SU-DHL-6 (cell line): ENCODE data around the gene HELT.

ENCODE experiments used
- H2AFZ ChIP-seq: fragments of 200-600 bp; sonication (generic); 2 replicates; pipeline ENCODE4 v1.6.1; 2014; ENCODE audit warnings: low read depth, mild to moderate bottlenecking, moderate library complexity, mixed read lengths, antibody characterized with exemption, low read length; ENCODE audit not compliant: severe bottlenecking
- H3F3A ChIP-seq: fragments of 200-600 bp; shearing (Covaris generic); 2 replicates; pipeline ENCODE4 v1.6.0; 2016; ENCODE audit warnings: antibody characterized with exemption, mild to moderate bottlenecking; ENCODE audit not compliant: insufficient read depth
- H3K27ac ChIP-seq: fragments of 200-600 bp; sonication (generic); 2 replicates; pipeline ENCODE4 v1.5.1; 2016; ENCODE audit warnings: low read depth, mild to moderate bottlenecking, low read length, moderate library complexity, mixed read lengths
- H3K27me3 ChIP-seq: fragments of 200-600 bp; sonication (generic), shearing (Covaris generic); 2 replicates; pipeline ENCODE4 v1.6.0; 2014; ENCODE audit warnings: mild to moderate bottlenecking, low read length
- H3K36me3 ChIP-seq: fragments of 200-600 bp; sonication (generic); 2 replicates; pipeline ENCODE4 v1.6.1; 2014; ENCODE audit warnings: mild to moderate bottlenecking, low read length, mixed read lengths
- H3K4me2 ChIP-seq: fragments of 300-600, 200-600 bp; shearing (Covaris generic), sonication (generic); 2 replicates; pipeline ENCODE4 v1.6.0; 2014; ENCODE audit warnings: low read length, low read depth, mild to moderate bottlenecking; ENCODE audit not compliant: poor library complexity, severe bottlenecking
- H3K4me3 ChIP-seq: fragments of 200-600 bp; sonication (generic); 2 replicates; pipeline ENCODE4 v1.5.1; 2014; ENCODE audit warnings: antibody characterized with exemption, low read length, mild to moderate bottlenecking, mixed read lengths; ENCODE audit not compliant: insufficient read depth, poor library complexity, severe bottlenecking
- H3K79me2 ChIP-seq: fragments of 200-600 bp; sonication (generic); 2 replicates; pipeline ENCODE4 v1.6.1; 2014; ENCODE audit warnings: mild to moderate bottlenecking, low read length, moderate library complexity; ENCODE audit not compliant: insufficient read depth
- H3K9ac ChIP-seq: fragments of 200-600 bp; sonication (generic); 2 replicates; pipeline ENCODE4 v1.7.0; 2014; ENCODE audit warnings: mild to moderate bottlenecking, low read length
- H3K9me2 ChIP-seq: fragments of 200-600 bp; sonication (generic); replicated peaks from 2 replicates; pipeline ENCODE4 v1.6.1; 2014; ENCODE audit warnings: low read length; ENCODE audit not compliant: insufficient read depth
- H3K9me3 ChIP-seq: fragments of 200-600 bp; sonication (generic); 2 replicates; pipeline ENCODE4 v1.6.1; 2014; ENCODE audit warnings: low read length, mixed read lengths; ENCODE audit not compliant: insufficient read depth
- H4K20me1 ChIP-seq: fragments of 200-600 bp; sonication (generic); 2 replicates; pipeline ENCODE4 v1.6.1; 2014; ENCODE audit warnings: low read depth, mild to moderate bottlenecking, antibody characterized with exemption, low read length, moderate library complexity, mixed read lengths
- EZH2phosphoT487 ChIP-seq: fragments of 200-600 bp; sonication (generic), shearing (Covaris generic); conservative IDR thresholded peaks from 2 replicates; pipeline ENCODE4 v1.6.1; 2018; ENCODE audit warnings: mild to moderate bottlenecking, antibody characterized with exemption, low read length, moderate library complexity, mixed read lengths
- TF ChIP-seq, protein P1 (sequence below): fragments of 200-600 bp; sonication (generic); IDR thresholded peaks from one replicate; pipeline ENCODE4 v1.5.1; 2017; ENCODE audit warnings: antibody characterized with exemption, mild to moderate bottlenecking, low read length, moderate library complexity; ENCODE audit not compliant: insufficient read depth, poor library complexity, severe bottlenecking

HELT gene

DNA sequence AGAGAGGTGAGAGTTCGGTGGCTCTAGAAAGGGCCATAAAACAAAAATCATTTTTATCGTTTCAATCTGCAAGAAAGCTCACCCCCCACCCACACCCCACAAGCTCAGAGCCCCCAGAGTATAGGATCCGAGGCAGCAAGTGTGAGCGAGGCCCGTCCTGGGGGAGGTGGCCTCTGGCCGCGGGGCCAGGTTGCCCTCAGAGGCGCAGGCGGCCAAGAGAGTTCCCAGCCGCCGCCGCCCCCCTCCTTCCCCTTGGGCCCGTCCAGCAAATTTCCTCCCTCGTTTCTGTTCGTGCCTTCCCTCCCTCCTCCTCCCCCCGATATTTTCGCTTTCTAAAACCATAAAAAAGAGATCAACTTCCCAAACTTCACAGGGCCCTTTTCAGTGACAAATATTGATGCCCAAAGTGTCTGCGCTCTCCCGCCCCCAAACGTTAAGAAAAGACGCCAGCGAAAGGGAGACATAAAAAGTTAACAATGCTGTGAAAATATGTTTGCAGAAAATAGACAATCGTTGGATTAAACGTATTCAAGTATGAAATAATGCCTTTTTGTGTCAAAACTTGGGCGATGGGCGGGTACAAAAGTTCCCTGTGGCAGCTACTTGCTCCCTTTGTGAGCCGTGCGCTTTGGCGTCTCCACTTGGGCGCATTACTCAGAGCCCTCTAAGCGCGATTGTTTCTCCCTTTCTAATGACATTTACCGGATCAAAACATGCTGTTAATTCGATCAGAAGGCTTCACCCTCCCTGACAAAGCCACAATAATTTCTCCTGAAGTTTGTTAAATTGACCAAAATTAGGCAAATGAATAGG lies 1.1 kb upstream of the HELT start:
- H3K9me3 ChIP-seq: no peaks in the 10 kb centered on the region
- no peaks in the 10 kb centered on the region for H3K36me3 ChIP-seq
- no peaks in the 10 kb centered on the region for H3F3A ChIP-seq
- H3K4me2 ChIP-seq: no peak overlapping the region
- H3K9ac ChIP-seq: no peak overlapping the region
- no peaks in the 10 kb centered on the region for H3K27me3 ChIP-seq
- H4K20me1 ChIP-seq: no peaks in the 10 kb centered on the region
- no peak overlapping the region for H2AFZ ChIP-seq
- no peaks in the 10 kb centered on the region for H3K9me2 ChIP-seq
- TF ChIP-seq, protein P1, sequence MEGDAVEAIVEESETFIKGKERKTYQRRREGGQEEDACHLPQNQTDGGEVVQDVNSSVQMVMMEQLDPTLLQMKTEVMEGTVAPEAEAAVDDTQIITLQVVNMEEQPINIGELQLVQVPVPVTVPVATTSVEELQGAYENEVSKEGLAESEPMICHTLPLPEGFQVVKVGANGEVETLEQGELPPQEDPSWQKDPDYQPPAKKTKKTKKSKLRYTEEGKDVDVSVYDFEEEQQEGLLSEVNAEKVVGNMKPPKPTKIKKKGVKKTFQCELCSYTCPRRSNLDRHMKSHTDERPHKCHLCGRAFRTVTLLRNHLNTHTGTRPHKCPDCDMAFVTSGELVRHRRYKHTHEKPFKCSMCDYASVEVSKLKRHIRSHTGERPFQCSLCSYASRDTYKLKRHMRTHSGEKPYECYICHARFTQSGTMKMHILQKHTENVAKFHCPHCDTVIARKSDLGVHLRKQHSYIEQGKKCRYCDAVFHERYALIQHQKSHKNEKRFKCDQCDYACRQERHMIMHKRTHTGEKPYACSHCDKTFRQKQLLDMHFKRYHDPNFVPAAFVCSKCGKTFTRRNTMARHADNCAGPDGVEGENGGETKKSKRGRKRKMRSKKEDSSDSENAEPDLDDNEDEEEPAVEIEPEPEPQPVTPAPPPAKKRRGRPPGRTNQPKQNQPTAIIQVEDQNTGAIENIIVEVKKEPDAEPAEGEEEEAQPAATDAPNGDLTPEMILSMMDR: no peak
- no peak for TF ChIP-seq EZH2phosphoT487
- H3K4me3 ChIP-seq: no peak overlapping the region
- H3K79me2 ChIP-seq: no peaks in the 10 kb centered on the region
- no peak overlapping the region for H3K27ac ChIP-seq

DNA sequence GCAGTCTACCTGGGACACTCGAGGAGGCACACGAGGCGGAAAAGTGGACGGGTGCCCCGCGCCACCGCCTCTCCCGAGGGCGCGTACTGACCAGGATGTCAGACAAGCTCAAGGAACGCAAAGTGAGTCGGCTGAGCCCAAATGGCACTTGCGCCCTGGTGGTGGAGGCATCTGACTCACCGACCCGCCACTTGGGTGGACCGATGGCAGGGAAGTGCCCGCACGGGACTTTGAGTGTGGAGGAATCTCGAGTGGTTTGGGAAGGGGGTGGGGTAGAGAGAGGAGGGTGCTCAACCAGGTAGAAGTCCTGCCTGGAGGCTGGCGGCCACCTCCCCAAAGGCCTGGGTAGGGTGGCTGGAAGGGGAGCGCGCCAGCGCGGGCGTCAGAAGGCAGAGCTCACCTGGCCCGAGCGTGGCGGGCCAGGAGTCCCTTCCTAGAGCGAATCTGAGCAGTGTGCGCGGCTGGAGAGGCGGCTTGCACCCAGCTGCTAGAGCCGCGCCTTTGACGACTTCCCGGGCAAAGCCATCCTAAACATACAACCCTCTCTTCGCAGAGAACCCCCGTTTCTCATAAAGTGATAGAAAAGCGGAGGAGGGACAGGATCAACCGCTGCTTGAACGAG lies 655 bp downstream of the HELT start:
- no peaks in the 10 kb centered on the region for H3F3A ChIP-seq
- H3K27me3 ChIP-seq: no peaks in the 10 kb centered on the region
- no peaks in the 10 kb centered on the region for H3K36me3 ChIP-seq
- no peak overlapping the region for H3K9ac ChIP-seq
- H3K79me2 ChIP-seq: no peaks in the 10 kb centered on the region
- no peak overlapping the region for H3K27ac ChIP-seq
- H4K20me1 ChIP-seq: no peaks in the 10 kb centered on the region
- no peak overlapping the region for H2AFZ ChIP-seq
- H3K9me3 ChIP-seq: no peaks in the 10 kb centered on the region
- no peak overlapping the region for H3K4me3 ChIP-seq
- H3K4me2 ChIP-seq: no peak overlapping the region
- H3K9me2 ChIP-seq: no peaks in the 10 kb centered on the region
- TF ChIP-seq, protein P1: no peak
- TF ChIP-seq EZH2phosphoT487: no peak

DNA sequence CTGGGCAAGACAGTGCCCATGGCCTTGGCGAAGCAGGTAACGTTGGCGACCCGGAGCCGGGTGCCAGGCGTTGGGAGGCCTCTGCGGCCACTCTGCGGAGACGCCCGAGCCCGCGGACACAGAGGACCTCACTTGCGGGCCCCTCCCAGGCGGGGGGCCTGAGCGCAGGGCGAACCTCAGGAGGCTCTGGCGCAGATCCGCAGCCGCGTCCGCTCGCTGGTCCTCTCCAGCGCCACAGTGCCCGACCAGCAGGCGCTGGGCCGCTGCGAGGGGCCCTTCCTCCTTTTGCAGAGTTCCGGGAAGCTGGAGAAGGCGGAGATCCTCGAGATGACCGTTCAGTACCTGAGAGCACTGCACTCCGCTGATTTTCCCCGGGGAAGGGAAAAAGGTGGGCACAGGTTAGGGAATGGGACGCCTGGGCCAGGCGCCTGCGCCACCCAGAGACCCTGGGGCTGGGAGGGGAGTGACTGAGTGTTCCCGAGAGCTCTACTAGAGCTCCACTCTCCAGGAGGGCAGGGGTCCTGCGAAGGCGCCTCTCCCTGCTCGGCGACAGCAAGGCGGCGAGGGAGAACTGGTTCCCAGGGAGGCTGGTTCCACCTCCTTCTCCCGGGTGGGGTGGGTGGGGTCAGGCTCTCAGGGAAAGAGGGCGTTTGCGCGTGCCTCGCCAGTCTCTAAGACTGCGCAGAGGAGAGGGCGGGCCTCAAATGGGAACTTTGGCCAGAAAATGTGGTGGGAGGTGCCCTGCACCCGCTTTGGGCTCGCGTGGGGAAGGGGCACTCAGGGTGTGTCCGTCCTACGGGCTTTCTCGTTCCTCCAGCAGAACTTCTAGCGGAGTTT lies 1.4 kb downstream of the HELT start:
- H3K27me3 ChIP-seq: no peaks in the 10 kb centered on the region

More for the DNA sequence above, 1.4 kb downstream of the HELT start:
- H3K9ac ChIP-seq: no peak overlapping the region
- no peaks in the 10 kb centered on the region for H3K79me2 ChIP-seq
- H4K20me1 ChIP-seq: no peaks in the 10 kb centered on the region
- H3K4me2 ChIP-seq: no peak overlapping the region
- no peaks in the 10 kb centered on the region for H3F3A ChIP-seq
- no peaks in the 10 kb centered on the region for H3K9me3 ChIP-seq
- no peak overlapping the region for H3K4me3 ChIP-seq
- H3K9me2 ChIP-seq: no peaks in the 10 kb centered on the region
- no peaks in the 10 kb centered on the region for H3K36me3 ChIP-seq
- TF ChIP-seq, protein P1: no peak
- TF ChIP-seq EZH2phosphoT487: no peak
- no peak overlapping the region for H3K27ac ChIP-seq
- no peak overlapping the region for H2AFZ ChIP-seq
